ENCODE data around the gene CCDC146.
"Not testable (repeated sequence)": the region's sequence is repeated elsewhere in the genome, so short reads cannot be mapped to it uniquely, and the experiment has no call there.

CCDC146 gene

GRCh38 chr7:77327932-77328628 is 205.7 kb downstream of the CCDC146 start:
- no peak for DNase-seq (ENCODE audit: low spot score)

DNA sequence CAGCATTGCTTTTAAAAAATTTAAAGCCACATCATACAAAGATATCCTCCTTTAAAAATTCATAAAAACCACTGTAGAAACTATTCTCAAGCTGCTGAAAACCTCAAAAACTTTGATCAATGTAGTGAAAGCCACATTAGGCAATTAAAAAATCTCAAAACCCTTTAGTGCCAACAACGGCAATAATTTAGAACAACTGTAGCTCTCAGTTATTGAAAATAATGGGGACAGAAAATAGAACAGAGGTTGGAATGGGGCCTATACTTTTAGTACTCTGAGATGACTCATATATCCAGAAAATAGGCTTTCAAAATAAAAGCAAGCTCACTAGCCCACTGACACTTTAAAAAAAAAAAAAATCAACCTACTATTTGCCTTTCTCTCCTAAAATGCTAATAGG is 206.3 kb downstream of the CCDC146 start:
- no peak for DNase-seq (ENCODE audit: low spot score)

GRCh38 chr7:77329466-77330168 is 207.2 kb downstream of the CCDC146 start:
- no peak for DNase-seq (ENCODE audit: low spot score)

DNA sequence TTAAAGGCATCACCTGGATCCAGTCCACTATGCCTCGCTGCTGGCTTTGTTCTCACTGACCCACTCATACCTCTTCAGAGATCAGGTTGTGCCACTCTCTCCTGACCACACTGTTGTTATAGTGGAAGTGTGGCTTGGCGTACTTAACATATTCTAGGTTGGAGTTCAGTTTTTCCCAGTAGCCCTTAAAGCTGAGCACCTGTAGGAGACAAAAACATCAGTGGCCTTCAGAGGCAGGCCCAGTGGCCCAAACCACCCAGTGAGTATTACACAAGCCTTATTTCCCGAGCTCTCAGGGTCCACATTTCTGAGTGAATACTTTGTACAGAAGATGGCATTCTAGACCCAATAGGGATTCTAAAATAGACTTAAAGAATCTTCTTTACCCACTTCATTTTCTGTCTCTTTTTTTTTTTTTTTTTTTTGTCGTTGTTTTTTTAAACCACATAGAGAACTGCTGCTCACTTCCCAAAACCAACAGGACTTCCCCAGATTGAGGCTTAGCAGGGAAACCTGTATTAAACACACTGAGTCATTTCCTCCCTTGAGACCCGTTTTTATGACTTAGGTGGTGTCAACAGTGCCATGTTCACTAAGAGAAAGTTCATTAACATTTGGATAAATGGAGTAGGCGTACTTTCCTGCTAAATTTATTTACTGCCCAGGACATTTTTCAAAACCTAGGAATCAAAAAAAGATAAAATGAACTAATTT is 207.9 kb downstream of the CCDC146 start:
- peak; percentile 55 for DNase-seq (ENCODE audit: low spot score)

DNA sequence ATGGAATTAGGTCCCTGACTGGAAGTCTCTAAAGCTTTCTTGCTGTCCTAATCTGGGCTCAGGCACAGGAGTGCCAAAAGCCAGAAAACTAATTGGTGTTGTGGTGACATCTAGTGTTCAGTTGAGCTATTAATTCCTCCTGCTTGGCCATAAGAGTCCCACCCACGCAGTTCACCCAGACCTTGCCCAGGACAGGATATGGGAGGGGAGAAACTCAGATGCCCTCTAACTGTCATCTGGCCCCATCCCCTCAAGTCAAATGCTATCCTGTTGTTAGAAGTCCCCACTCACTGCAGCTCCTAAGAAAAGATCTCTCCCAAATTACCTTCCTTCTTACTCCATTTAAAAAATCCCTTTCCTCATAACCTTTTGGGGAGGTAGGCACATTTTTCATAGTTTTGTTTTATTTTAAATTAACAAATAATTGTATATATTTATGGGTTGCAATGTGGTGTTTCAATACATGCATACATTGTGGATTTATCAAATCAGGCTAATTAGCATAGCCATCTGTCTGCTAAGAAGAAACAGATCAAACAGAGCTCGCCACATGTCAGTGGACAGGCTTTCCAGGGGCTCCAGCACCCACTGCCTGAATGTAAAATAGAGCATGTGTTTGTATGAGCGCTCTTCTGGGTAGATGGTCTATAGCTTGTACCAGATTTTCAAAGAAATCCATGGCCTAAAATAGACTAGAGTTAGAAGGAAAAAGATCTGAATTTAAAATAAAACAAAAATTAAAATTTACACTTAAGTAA is 209.7 kb downstream of the CCDC146 start:
- peak; percentile 75 for DNase-seq (ENCODE audit: low spot score)

DNA sequence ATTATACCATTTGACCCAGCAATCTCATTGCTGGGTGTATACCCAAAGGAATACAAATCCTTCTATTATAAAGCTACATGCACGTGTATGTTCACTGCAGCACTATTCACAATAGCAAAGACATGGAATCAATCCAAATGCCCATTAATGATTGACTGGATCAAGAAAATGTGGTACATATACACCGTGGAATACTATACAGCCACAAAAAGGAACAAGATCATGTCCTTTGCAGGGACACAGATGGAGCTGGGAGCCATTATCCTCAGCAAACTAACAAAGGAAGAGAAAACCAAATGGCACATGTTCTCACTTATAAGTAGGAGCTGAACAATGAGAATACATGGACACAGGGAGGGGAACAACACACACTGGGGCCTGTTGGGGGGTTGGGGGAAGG is 211.6 kb downstream of the CCDC146 start:
- DNase-seq (ENCODE audit: low spot score): not testable (repeated sequence)

DNA sequence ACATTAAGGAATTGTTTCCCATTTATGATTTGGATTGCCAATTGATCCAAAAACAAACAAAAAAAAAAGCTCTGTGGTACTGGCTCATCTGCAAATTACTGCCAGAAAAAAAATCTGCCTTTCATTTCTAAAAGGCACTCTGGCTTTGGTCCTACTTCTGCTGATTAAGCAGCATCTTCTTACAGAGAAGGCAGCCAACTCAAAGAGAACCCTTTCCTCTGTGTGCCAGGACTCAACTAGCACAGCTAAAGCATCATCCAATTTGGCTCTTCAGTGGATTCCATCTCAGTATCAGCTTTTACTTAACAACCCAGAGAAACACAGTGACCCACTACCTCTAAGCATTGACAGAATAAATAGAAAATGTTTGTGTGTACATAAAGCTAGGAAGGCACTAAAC is 213.2 kb downstream of the CCDC146 start:
- no peak for DNase-seq (ENCODE audit: low spot score)

- DNase-seq (ENCODE audit: low spot score): no peak
Observed at GRCh38 chr7:77337456-77337990, 215.1 kb downstream of the CCDC146 start.

- peak; percentile 13 for DNase-seq (ENCODE audit: low spot score)
Observed at GRCh38 chr7:77338260-77338659, 215.8 kb downstream of the CCDC146 start.

DNA sequence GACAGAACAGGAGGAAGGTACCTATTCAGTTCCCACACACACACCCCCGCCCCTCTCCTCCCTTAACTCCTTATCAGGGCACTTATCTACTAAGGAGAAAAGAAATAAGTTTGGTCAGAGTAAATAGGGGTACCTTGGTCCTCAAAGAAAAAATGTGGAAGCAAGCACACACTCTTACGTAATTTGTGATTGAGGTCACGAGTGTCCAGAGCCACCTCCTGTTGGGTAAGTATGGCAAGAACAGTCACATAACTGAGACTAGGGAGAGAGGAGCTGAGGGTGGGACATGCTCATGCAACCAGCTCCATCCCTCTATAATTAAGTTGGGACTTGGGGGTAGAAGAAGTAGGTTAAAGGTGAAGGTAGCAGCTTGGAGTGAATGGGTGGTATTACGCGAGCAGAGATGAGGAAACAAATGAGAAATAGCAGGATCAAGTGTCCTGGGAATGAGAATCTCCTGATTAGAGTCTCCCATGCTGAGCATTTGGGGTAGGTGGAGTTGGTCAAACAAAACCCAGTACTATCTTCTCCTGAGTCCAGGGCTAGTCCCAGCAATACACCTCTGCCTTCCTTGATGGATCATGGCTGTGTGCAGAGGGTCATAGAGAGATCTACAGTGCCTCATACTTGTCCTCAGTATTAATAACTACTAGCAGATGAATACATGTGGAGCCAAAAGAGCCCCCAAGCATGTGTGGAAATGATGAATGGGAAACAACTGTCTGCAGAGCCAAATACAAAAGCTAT is 216.6 kb downstream of the CCDC146 start:
- no peak for DNase-seq (ENCODE audit: low spot score)

- DNase-seq (ENCODE audit: low spot score): no peak
Observed at GRCh38 chr7:77339726-77340125, 217.3 kb downstream of the CCDC146 start.

All from germinal center (tissue), 1 donor.